Activated CD4-positive, alpha-beta T cell treated with anti-CD3 and anti-CD28 coated beads, Interleukin-2, amount 50 U/mL, for 48 hours (primary cell): ENCODE data around the gene VPS37D.
"Not testable (repeated sequence)": the region's sequence is repeated elsewhere in the genome, so short reads cannot be mapped to it uniquely, and the experiment has no call there.

ENCODE experiments used
- DNase-seq, 2 experiments: peaks; one replicate each; pipeline ENCODE4 v3.0.0-alpha.2; 2020

The VPS37D gene

DNA sequence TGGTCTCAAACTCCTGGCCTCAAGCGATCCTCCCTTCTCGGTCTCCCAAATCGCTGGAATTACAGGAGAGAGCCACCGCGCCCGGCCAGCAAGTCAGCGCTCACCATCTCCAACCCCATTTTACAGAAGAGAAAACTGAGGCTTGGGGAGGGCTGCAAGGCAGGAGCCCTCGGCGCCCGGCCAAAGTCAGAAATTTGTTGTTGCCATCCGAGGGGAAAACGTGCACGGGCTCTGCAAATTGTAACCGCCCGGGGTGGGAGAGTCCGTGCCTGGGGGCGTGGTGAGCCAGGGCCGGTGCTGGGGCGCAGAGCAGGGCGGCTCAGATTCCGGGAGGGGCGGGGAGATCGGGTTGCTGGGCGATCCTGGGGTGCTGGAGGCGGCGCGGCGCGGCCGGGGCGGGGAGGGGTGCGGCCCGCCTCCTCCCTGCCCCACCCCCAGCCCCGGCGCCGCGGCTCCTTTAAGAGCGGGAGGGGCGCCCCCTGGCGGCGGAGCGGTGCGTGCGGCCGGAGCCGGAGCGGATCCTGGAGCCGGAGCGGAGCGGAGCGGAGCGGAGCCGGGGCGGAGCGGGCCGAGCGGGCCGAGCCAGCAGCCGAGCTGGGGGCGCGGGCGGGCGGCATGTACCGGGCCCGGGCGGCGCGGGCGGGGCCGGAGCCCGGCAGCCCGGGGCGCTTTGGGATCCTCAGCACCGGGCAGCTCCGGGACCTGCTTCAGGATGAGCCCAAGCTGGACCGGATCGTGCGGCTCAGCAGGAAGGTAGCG is at the start of gene VPS37D:
TSS of gene VPS37D (plus strand) at position 488 of the 759 bp plus-strand sequence. CDS start at position 616, 128 bp downstream.
- DNase-seq: peak; percentile 93

DNA sequence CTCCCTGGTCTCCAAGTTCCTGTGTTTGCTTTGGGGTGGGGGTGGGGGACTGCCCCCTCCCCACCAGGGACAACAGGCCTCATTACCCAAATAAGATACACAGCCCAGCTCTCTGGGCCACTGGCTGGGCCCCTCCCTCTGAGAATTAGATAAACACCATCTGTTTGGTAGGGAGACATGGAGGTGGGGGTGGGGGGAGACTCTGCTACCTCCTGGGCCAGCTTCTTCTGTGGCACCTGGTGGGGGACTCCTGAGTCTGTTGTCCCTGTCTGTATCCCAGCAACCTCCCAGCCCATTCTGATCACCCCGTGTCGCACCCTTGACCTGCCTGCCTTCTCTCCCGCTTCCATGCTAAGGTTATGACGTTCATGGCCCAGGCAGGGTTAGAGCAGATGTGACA is 49.1 kb upstream of the VPS37D start:
- no peak for DNase-seq

DNA sequence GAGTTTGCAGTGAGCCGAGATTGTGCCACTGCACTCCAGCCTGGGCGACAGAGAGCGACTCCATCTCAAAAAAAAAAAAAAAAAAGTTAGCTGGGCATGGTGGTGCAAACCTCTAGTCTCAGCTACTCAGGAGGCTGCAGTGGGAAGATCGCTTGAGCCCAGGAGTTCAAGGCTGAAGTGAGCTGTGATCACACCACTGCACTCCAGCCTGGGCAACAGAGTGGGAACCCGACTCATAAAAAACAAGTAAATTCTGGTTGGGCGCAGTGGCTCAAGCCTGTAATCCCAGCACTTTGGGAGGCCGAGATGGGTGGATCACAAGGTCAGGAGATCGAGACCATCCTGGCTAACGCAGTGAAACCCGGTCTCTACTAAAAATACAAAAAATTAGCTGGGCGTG is 48.2 kb upstream of the VPS37D start:
- not testable (repeated sequence) for DNase-seq

GRCh38 chr7:73621168-73622063 is 46.2 kb upstream of the VPS37D start:
- no peak for DNase-seq

- no peak for DNase-seq
Measured at GRCh38 chr7:73622527-73622908, 45.1 kb upstream of the VPS37D start.

DNA sequence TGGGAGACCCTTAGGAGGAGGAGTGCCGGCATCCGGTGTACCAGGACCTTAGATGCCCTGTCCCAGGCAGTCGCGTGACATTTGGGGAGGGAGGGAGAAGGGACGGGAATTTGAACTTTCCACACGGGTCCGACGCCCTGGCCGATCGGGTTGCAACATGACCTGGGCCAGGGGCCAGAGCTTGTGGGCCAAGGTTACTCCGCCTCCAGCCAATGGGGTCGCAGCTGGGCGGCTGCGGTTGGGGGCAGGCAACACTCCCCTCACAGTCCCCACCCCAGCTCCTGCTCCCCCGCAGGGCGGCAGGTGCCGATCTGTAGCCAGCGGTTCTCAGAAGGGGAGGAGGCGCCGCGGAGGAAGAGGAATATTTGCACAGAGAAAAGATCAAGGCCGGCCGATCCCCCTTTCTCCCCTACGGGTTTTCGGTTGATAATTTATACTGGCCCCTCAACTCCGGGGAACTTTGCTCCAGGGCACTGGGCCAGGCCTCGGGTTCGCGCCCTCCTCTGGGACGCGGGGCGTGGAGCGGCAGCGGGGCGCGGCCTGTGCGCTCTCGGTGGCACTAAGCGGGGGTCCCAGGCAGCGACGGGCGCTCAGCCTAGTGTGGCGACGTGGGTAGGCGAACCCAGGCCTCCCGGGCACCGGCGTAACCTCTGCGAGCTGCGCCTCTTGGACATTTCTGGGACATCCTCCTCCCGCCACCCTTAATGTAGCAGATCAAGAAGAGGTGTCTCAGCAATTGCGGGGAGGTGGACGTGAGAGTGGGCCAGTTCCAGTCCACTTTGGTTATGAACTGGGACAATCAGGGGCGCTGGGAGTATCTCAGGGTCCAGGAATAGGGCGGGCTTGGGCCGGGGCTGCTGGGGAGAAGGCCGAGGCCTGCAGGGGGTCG is 44.5 kb upstream of the VPS37D start:
- DNase-seq: no peak

- peak; percentile 70 to 71 for DNase-seq
Measured at GRCh38 chr7:73623798-73624668, 43.6 kb upstream of the VPS37D start, which contains the start of gene MLXIPL. Gene MLXIPL, minus strand, starts transcription at chr7:73624522. Its CDS starts 30 bp downstream, at chr7:73624492.

DNA sequence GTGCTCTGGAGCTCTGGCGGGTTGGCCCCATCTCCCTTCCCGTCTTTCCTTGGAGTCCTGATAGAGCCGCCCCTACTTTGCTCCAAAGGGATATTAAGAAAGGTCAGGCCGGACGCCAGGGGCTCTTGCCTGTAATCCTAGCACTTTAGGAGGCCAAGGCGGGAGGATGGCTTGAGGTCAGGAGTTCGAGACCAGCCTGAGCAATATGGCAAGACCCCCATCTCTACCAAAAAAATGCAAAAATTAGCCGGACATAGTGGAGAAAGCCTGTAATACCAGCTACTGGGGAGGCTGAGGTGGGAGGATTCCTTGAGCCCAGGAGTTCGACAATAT is 43.0 kb upstream of the VPS37D start:
- DNase-seq: no peak

- DNase-seq: no peak
Measured at GRCh38 chr7:73625276-73625675, 42.4 kb upstream of the VPS37D start.

DNA sequence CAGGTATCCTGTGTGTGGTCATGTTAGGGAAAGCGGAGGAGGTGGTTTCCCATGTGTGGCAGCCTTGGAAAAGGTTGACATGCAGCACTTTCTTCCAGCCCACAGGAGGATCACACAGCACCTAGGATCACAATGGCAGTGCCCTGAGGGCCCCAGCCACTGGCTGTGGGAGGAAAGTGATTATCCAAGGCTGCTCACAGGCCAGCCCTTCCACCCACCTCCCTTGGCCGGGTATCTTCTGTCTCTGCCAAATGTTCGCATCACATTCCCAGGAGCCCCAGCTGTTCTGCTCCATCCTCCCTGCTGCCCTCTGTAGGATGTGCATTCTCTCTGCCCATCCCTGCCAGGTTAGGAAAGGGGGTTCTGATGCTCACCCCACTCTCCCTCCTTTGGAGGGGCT is 40.8 kb upstream of the VPS37D start:
- no peak for DNase-seq

DNA sequence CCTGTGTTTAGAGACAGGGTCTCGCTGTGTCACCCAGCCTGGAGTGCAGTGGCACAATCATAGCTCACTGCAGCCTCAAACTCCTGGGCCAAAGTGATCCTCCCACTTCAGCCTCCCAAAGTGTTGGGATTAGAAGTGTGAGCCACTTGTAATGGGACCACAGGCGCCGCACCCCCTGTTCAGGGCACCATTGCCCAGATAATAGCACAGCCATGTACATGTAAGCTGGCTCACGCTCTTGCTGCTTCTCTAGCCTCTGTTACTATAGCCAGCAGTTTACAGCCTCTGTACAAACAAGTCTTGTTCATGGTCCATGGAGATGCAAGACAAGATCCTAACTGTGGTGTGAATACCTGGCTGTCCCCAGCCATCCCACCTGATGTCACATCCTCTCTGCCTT is 39.1 kb upstream of the VPS37D start:
- no peak for DNase-seq

DNA sequence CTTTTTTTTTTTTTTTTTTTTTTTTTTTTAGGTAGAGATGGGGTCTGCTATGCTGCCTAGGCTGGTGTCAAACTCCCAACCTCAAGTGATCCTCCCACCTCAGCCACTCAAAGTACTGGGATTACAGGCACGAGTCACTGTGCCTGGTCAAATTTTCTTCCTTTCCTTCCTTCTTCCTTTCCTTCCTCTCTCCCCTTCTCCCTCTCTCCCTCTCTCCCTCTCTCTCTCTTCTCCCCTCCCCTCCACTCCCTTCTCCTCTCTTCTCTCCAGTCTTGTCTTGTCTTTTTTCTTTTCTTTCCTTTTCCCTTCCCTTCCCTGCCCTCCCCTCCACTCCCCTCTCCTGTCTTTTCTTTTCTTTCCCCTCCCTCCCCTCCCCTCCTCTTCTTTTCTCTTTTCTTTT is 36.1 kb upstream of the VPS37D start:
- no peak for DNase-seq

GRCh38 chr7:73633323-73633722 is 34.3 kb upstream of the VPS37D start:
- no peak for DNase-seq

GRCh38 chr7:73633844-73634243 is 33.8 kb upstream of the VPS37D start:
- no peak for DNase-seq

DNA sequence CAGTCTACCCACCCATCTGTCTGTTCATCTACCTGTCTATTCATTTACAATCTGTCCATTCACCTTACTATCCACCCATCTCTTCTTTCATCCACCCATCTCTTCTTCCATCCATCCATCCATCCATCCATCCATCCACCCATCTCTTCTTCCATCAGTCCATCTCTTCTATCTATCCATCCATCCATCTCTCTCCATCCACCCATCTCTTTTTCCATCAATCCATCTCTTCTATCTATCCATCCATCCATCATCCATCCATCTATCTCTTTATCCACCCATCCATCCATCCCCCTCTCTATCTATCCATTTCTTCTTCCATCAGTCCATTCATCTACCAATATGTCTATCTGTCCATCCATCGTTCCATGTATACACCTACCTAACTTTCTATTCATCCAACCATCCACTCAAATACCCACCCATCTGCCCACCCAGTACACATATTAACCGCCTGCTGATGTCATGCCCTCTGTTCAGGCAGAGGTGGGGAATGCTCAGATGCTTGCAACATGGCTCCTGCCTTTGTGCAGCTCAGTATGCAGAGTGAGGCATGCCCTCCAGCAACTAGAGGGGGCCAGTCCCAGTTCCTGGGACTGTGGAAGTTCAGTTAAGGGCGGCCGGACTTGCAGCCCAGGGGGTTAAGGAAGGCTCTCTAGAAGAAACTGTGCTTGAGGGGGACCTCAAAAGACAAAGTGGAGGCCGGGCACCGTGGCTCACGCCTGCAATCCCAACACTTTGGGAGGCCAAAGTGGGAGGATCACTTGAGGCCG is 32.0 kb upstream of the VPS37D start:
- no peak for DNase-seq

- no peak for DNase-seq
Measured at GRCh38 chr7:73638911-73639310, 28.7 kb upstream of the VPS37D start.

DNA sequence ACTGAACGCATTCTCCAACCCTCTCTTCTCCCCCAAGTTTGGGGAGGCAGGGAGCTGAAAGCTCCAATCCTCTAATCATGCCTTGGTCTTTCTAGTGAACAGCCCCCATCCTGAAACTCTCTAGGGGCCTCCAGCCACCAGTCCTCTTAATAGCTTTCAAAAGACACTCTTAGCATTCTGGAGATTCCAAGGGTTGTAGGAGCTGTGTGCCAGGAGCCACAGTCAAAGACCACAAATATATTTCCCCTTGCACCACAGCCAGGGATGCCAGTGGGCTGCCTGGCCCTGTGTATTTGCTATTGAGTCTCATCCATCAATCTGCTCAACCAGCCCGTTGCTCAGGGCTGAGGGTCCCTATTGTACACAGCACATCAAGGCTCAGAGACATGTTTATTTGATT is 24.8 kb upstream of the VPS37D start:
- no peak for DNase-seq

- DNase-seq: no peak
Measured at GRCh38 chr7:73644688-73645286, 22.8 kb upstream of the VPS37D start.

DNA sequence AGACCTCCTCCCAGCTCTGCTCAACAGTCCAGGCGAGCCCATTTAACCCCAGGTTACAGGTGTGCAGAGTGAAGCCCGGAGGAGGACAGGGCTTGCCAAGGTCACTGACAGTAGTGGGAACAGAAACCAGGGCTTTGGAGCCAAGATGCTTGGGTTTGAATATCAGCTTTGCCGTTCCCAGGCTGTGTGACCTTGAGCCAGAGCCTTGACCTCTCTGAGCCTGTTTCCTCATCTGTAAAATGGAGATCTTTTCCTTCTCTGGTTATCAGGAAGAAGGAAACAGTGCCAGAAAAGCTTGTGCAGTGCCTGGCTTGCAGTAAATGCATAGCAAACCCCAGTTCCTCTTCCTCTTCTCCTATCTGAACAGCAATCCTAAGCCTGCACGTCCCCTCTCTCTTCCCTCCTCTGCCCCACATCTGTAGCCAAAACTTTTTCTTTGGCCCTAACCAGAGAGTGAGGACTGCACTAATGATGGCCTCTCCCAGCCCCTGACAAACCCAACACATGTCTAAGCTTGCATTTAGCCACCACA is 21.9 kb upstream of the VPS37D start:
- no peak for DNase-seq
